Measurements from ENCODE around the gene PNPLA5.

- TF ChIP-seq ASH2L (IDR thresholded peaks at IDR 0.05; ENCODE audit: low read length): no peak
- TF ChIP-seq SIN3A (conservative IDR thresholded peaks at IDR 0.05 in 1 of 2, IDR thresholded peaks at IDR 0.05 in 1 of 2; ENCODE audit: low read depth in 1 of 2, low read length in 2 of 2): no peak
- no peak for TF ChIP-seq SIX5 (IDR thresholded peaks at IDR 0.05; ENCODE audit: low read depth, low read length)
- no peak for TF ChIP-seq CTCF (IDR thresholded peaks at IDR 0.05; ENCODE audit: control extremely low read depth in 1 of 3, insufficient read depth in 1 of 3, low read depth in 1 of 3, low read length in 3 of 3)
- no peak for TF ChIP-seq TCF12 (IDR thresholded peaks at IDR 0.05; ENCODE audit: low read depth, low read length)
- no peak for TF ChIP-seq RFX5 (IDR thresholded peaks at IDR 0.05; ENCODE audit: borderline replicate concordance, low read depth, low read length)
- TF ChIP-seq POLR2A (IDR thresholded peaks at IDR 0.05; ENCODE audit: control extremely low read depth in 1 of 2, low read depth in 2 of 2, low read length in 2 of 2): no peak
- no peak for TF ChIP-seq USF2 (IDR thresholded peaks at IDR 0.05; ENCODE audit: low read length)
- TF ChIP-seq POLR2AphosphoS5 (IDR thresholded peaks at IDR 0.05; ENCODE audit: low read depth, low read length): no peak
- TF ChIP-seq MAX (IDR thresholded peaks at IDR 0.05): no peak
- no peak for TF ChIP-seq MAFK (IDR thresholded peaks at IDR 0.05; ENCODE audit: low read depth, low read length)
- TF ChIP-seq EP300 (IDR thresholded peaks at IDR 0.05; ENCODE audit: borderline replicate concordance in 1 of 2, low read depth in 2 of 2, low read length in 2 of 2): no peak
- no peak for TF ChIP-seq ATF2 (IDR thresholded peaks at IDR 0.05; ENCODE audit: low read length)
Observed at GRCh38 chr22:43921370-43921769, 29.6 kb upstream of the PNPLA5 start.
